Spleen (tissue), 11 donors: ENCODE results near the gene SSTR5. TPM values are rescaled to one million over a fixed set of nuclear protein-coding genes. Genes with fewer than 3 reads are reported as not detected.

Source experiments
- DNase-seq: peaks from one replicate; pipeline ENCODE4 v3.0.0-alpha.2; 2020
- H3K27ac ChIP-seq, 8 donors: fragments of 200-600 bp; sonication (generic) in 7 of 8; 1 replicate in 4 of 8; 2 replicates in 4 of 8; pipeline versions ENCODE4 v1.5.0 to v1.8.0; 2016 to 2021; ENCODE audit warnings: inconsistent platforms in 4 of 8, mild to moderate bottlenecking in 4 of 8, moderate library complexity in 1 of 8
- H3K27me3 ChIP-seq, 7 donors: fragments of 200-600 bp; sonication (generic) in 6 of 7; replicated peaks in 1 of 7; 1 replicate in 4 of 7; 2 replicates in 3 of 7; pipeline versions ENCODE4 v1.5.0 to v1.8.0; 2016 to 2021; ENCODE audit warnings: inconsistent platforms in 3 of 7, mild to moderate bottlenecking in 1 of 7
- H3K36me3 ChIP-seq, 6 donors: fragments of 200-600 bp; sonication (generic) in 5 of 6; 1 replicate in 4 of 6; 2 replicates in 2 of 6; pipeline versions ENCODE4 v1.5.0 to v1.8.0; 2016 to 2021; ENCODE audit warnings: inconsistent platforms in 2 of 6
- H3K4me1 ChIP-seq, 6 donors: fragments of 200-600 bp; sonication (generic) in 5 of 6; 1 replicate in 3 of 6; 2 replicates in 3 of 6; pipeline versions ENCODE4 v1.5.0 to v1.8.0; 2016 to 2021; ENCODE audit warnings: inconsistent platforms in 3 of 6
- H3K4me3 ChIP-seq, 8 donors: fragments of 200-600 bp; sonication (generic) in 7 of 8; 1 replicate in 4 of 8; 2 replicates in 4 of 8; pipeline versions ENCODE4 v1.5.0 to v1.8.0; 2016 to 2021; ENCODE audit warnings: inconsistent platforms in 4 of 8, mild to moderate bottlenecking in 4 of 8, moderate library complexity in 2 of 8
- H3K9me3 ChIP-seq, 8 donors: fragments of 200-600 bp; sonication (generic) in 7 of 8; 1 replicate in 4 of 8; 2 replicates in 4 of 8; pipeline versions ENCODE4 v1.5.0 to v1.8.0; 2016 to 2021; ENCODE audit warnings: inconsistent platforms in 4 of 8
- CTCF ChIP-seq, 11 experiments: fragments of 200-600 bp in 7 of 11; fragments of 450-650 bp in 4 of 11; sonication (generic) in 4 of 11; IDR thresholded peaks in 8 of 11; conservative IDR thresholded peaks in 3 of 11; 1 replicate in 7 of 11; 2 replicates in 4 of 11; pipeline versions ENCODE4 v1.4.0 to v1.8.0; 2016 to 2021; ENCODE audit warnings: antibody characterized with exemption in 11 of 11, inconsistent platforms in 4 of 11, mild to moderate bottlenecking in 1 of 11
- POLR2A ChIP-seq, 3 donors: fragments of 450-650 bp; IDR thresholded peaks; one replicate each; pipeline ENCODE4 v1.5.1; 2017; ENCODE audit warnings: antibody characterized with exemption in 3 of 3, mild to moderate bottlenecking in 1 of 3
- POLR2AphosphoS5 ChIP-seq, 3 donors: sonication (generic); formaldehyde crosslinking; IDR thresholded peaks; one replicate each; pipeline ENCODE4 v1.5.1; 2017; ENCODE audit warnings: antibody characterized with exemption in 3 of 3
- WGBS, 5 donors: extraction: QIAGEN DNeasy Blood & Tissue Kit in 3 of 5; methylation state at CpG; one replicate each; pipeline versions ENCODE4 v1.1.5 to v1.1.7; 2013 to 2018; 5-methylcytosine and 5-hydroxymethylcytosine counted together
- intact Hi-C: fragments of 100-400 bp; cut with DNase I; formaldehyde crosslinking; loops from one replicate; pipeline ENCODE4 v1.15.0; 2023; ENCODE audit warnings: low total_unique reads
- polyA plus RNA-seq, 3 donors: library from polyadenylated mRNA; stranded (reverse); fragments of 200-250 nt; gene quantifications; one replicate each; pipeline ENCODE4 v1.2.1, GENCODE V29; 2013
- total RNA-seq, 7 donors: library from RNA; depleted of rRNA in 3 of 7; stranded (reverse); fragments of >200 nt in 3 of 7; fragmentation: NEBNext Ultra II Directional in 4 of 7; extraction: Animal tissue kit (Norgen Biotek cat#: 25700) in 4 of 7; gene quantifications; one replicate each; pipeline versions ENCODE4 v1.1.0 to v1.2.1, GENCODE V29; 2016 to 2021
- donor health status: healthy with polysubstance abuse.
- donor health status: DM: no; HTN: no; CAD: no; lungs with moderate emphysema.
- donor health status: DM: no; HTN: no; CAD: no.
- donor health status: Bipolar disorder and iron deficiency.
- donor health status: healthy.
- donor health status: DM: no; HTN: no; CAD: no.
- donor health status: DM: yes; HTN: yes; CAD: no.

The SSTR5 gene
- total and polyA plus RNA-seq, 10 donors: not detected

- Histone ChIP-seq H3K9me3 (no peaks in the 10 kb centered on the region), H3K27ac (no peak overlapping the region), H3K4me3 (no peak overlapping the region), H3K4me1 (peaks cover 0 to 26% (median 10%) of the 10 kb centered on the region in 6 donors), H3K36me3 (no peaks in the 10 kb centered on the region), H3K27me3 (peaks cover 0 to 83% (median 25%) of the 10 kb centered on the region in 7 donors)
- no peak for DNase-seq
- WGBS, 5 donors: 79 to 90% (median 87%) methylated on average over 17 to 27 of the region's 27 CpGs
- TF ChIP-seq POLR2AphosphoS5 (IDR thresholded peaks at IDR 0.05): no peak
- no peak for TF ChIP-seq CTCF (IDR thresholded peaks at IDR 0.05 in 8 of 11, conservative IDR thresholded peaks at IDR 0.05 in 3 of 11)
- no peak for TF ChIP-seq POLR2A (IDR thresholded peaks at IDR 0.05)
- intact Hi-C loops: no loop called here
Measured at GRCh38 chr16:1026784-1027500, 45.6 kb upstream of the SSTR5 start.

GRCh38 chr16:1027501-1027815 lies 45.1 kb upstream of the SSTR5 start:
- Histone ChIP-seq H3K36me3 (no peaks in the 10 kb centered on the region), H3K4me1 (peaks cover 0 to 22% (median 10%) of the 10 kb centered on the region in 6 donors), H3K27me3 (peaks cover 0 to 78% (median 20%) of the 10 kb centered on the region in 7 donors), H3K4me3 (no peak overlapping the region), H3K9me3 (no peaks in the 10 kb centered on the region), H3K27ac (no peak overlapping the region)
- WGBS, 5 donors: 86 to 91% (median 89%) methylated on average over 22 of the region's 22 CpGs
- DNase-seq: no peak
- intact Hi-C loops: no loop called here
- TF ChIP-seq POLR2AphosphoS5 (IDR thresholded peaks at IDR 0.05): no peak
- TF ChIP-seq CTCF (IDR thresholded peaks at IDR 0.05 in 8 of 11, conservative IDR thresholded peaks at IDR 0.05 in 3 of 11): no peak
- no peak for TF ChIP-seq POLR2A (IDR thresholded peaks at IDR 0.05)

- intact Hi-C loops: no loop called here
- no peaks in the 10 kb centered on the region for H3K36me3 ChIP-seq
- H3K9me3 ChIP-seq: no peaks in the 10 kb centered on the region
- 30 to 70% (median 56%) methylated on average over 15 of the region's 15 CpGs for WGBS, 5 donors
- H3K27ac ChIP-seq: no peak overlapping the region
- DNase-seq: no peak
- TF ChIP-seq POLR2AphosphoS5 (IDR thresholded peaks at IDR 0.05) (no peak), CTCF (IDR thresholded peaks at IDR 0.05 in 8 of 11, conservative IDR thresholded peaks at IDR 0.05 in 3 of 11) (no peak), POLR2A (IDR thresholded peaks at IDR 0.05) (no peak)
- peaks cover 0 to 22% (median 10%) of the 10 kb centered on the region in 6 donors for H3K4me1 ChIP-seq
- peaks cover 0 to 72% (median 14%) of the 10 kb centered on the region in 7 donors for H3K27me3 ChIP-seq
- no peak overlapping the region for H3K4me3 ChIP-seq
Measured at GRCh38 chr16:1028056-1028455, 44.5 kb upstream of the SSTR5 start.

GRCh38 chr16:1028524-1029258 lies 43.9 kb upstream of the SSTR5 start:
- DNase-seq: no peak
- Histone ChIP-seq H3K36me3 (no peaks in the 10 kb centered on the region), H3K4me1 (peaks cover 0 to 22% (median 10%) of the 10 kb centered on the region in 6 donors), H3K27me3 (peaks cover 0 to 65% (median 8%) of the 10 kb centered on the region in 7 donors), H3K4me3 (no peak overlapping the region), H3K27ac (no peak overlapping the region), H3K9me3 (no peaks in the 10 kb centered on the region)
- TF ChIP-seq POLR2A (IDR thresholded peaks at IDR 0.05) (no peak), CTCF (IDR thresholded peaks at IDR 0.05 in 8 of 11, conservative IDR thresholded peaks at IDR 0.05 in 3 of 11) (no peak), POLR2AphosphoS5 (IDR thresholded peaks at IDR 0.05) (no peak)
- WGBS, 5 donors: 9 to 19% (median 18%) methylated on average over 20 to 39 of the region's 39 CpGs
- intact Hi-C loops: no loop called here
